ENCODE results near the gene COL7A1.
A peak's percentile ranks its signal among the peaks of the same experiment; 100 is the strongest.

The COL7A1 gene

GRCh38 chr3:48617559-48617958, 22.4 kb upstream of the COL7A1 start:
- no peak for DNase-seq

GRCh38 chr3:48614044-48614443, 18.9 kb upstream of the COL7A1 start:
- no peak for DNase-seq

- no peak for DNase-seq
Measured at GRCh38 chr3:48612309-48612708, 17.2 kb upstream of the COL7A1 start.

GRCh38 chr3:48609088-48610005, 14.2 kb upstream of the COL7A1 start, which contains the start of gene UQCRC1:
TSS of gene UQCRC1 (minus strand) at chr3:48609646. CDS start at chr3:48609620, 26 bp downstream.
- peak; percentile 85 for DNase-seq

- peak; percentile 13 for DNase-seq
Measured at GRCh38 chr3:48607519-48607918, 12.4 kb upstream of the COL7A1 start.

- no peak for DNase-seq
Measured at GRCh38 chr3:48601622-48601994, 6.5 kb upstream of the COL7A1 start.

GRCh38 chr3:48600711-48601621, 5.8 kb upstream of the COL7A1 start:
- DNase-seq: no peak

GRCh38 chr3:48599509-48600285, 4.6 kb upstream of the COL7A1 start:
- DNase-seq: no peak

- no peak for DNase-seq
Measured at GRCh38 chr3:48599077-48599501, 4.0 kb upstream of the COL7A1 start.

- DNase-seq: no peak
Measured at GRCh38 chr3:48598323-48599076, 3.4 kb upstream of the COL7A1 start.

GRCh38 chr3:48597408-48597800, 2.3 kb upstream of the COL7A1 start:
- DNase-seq: no peak

- DNase-seq: no peak
Measured at GRCh38 chr3:48596676-48597407, 1.7 kb upstream of the COL7A1 start.

GRCh38 chr3:48596157-48596556, 1.0 kb upstream of the COL7A1 start:
- DNase-seq: no peak

GRCh38 chr3:48595526-48596121, 495 bp upstream of the COL7A1 start:
- DNase-seq: peak; percentile 24

- peak; percentile 55 for DNase-seq
Measured at GRCh38 chr3:48594417-48595049, 596 bp downstream of the COL7A1 start.

- DNase-seq: no peak
Measured at GRCh38 chr3:48593337-48593736, 1.8 kb downstream of the COL7A1 start.

- DNase-seq: no peak
Measured at GRCh38 chr3:48592519-48593087, 2.5 kb downstream of the COL7A1 start.

- DNase-seq: no peak
Measured at GRCh38 chr3:48591886-48592518, 3.1 kb downstream of the COL7A1 start.

- DNase-seq: no peak
Measured at GRCh38 chr3:48591436-48591835, 3.7 kb downstream of the COL7A1 start.
